LNCAP (cell line): ENCODE data around the gene IP6K3.

Experiments
- TF ChIP-seq, protein P1 (sequence below): fragments of 450-650 bp; IDR thresholded peaks from 2 replicates; pipeline ENCODE4 v1.5.1; 2017; ENCODE audit warnings: mild to moderate bottlenecking

IP6K3 gene

DNA sequence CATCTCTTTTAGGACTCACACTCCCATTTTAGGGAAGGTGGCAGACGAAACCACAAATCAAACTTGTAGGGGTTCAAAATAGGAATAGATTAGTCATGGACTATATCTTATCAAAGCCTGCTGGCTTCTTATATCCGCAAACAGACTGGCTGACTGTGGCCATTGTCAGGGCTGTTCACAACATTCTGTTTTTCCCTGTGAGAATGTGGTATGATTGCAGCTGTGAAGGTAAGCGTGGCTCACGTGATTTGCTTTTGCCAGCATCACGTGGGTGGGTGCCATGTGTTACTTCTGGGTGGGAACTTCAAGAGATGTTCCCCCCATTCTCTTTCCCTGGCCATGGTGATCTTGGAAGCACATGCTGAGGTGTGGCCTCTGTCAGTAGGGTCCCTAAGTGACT, 5.9 kb downstream of the IP6K3 start:
- TF ChIP-seq, protein P1, sequence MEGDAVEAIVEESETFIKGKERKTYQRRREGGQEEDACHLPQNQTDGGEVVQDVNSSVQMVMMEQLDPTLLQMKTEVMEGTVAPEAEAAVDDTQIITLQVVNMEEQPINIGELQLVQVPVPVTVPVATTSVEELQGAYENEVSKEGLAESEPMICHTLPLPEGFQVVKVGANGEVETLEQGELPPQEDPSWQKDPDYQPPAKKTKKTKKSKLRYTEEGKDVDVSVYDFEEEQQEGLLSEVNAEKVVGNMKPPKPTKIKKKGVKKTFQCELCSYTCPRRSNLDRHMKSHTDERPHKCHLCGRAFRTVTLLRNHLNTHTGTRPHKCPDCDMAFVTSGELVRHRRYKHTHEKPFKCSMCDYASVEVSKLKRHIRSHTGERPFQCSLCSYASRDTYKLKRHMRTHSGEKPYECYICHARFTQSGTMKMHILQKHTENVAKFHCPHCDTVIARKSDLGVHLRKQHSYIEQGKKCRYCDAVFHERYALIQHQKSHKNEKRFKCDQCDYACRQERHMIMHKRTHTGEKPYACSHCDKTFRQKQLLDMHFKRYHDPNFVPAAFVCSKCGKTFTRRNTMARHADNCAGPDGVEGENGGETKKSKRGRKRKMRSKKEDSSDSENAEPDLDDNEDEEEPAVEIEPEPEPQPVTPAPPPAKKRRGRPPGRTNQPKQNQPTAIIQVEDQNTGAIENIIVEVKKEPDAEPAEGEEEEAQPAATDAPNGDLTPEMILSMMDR = no peak

DNA sequence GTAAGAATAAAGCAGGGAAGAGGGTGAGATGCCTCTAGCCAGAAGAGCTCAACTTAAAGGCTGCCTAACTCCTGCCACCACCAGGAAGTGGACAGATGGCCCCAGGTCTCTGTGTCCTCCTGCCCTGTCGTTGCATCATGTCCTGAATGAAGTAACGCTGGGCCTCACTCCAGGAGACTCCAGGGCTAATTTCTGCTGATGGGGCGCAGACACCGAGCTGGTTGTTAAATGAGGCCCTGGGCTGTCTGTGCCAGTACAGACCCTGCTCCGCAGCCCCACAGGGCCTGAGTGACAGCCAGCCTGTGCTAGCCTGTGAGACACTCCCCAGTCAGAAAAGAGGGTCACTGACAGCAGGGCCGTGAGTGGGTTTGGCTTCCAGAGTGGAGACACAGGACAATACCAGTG, 6.5 kb downstream of the IP6K3 start:
- TF ChIP-seq, protein P1 = no peak

DNA sequence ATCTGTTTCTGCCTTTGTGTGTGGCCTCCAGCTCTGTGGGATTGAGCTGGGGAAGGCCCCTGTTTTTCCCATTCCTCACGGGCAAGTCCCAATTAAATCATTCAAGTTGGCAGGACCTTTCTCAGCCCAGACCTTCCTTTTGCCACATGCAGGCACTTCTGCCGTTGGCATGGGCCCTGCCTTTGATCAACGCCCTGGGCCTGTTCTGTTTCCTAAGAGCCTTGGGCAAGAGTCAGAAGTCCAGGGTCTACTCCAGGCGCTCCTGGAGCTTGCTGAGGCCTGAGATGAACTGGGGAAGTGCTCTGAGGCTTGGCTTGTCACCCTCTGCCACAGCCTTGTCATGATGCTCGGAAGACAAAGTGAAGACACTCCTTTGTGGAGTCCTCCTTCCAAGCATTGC, 7.1 kb downstream of the IP6K3 start:
- TF ChIP-seq, protein P1 = no peak

DNA sequence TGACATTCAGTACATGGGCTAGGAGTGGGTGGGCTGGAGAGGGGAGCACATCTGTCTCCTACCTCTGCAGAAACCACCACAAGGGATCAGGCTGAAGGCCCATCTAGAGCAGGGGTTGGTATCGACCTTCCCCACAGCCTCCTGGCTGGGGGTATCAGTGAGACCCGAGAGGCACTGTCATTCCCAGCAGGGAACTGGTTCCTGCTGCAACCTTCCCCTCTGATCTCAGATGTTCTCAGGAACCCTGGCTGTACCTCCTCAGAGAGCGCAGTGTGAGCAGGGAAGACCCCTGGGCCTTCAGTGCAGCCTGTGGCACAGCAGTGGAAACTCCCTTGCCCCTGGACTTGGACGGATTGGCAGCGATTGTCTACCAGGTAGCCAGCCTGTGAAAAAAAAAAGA, 7.8 kb downstream of the IP6K3 start:
- TF ChIP-seq, protein P1 = no peak

DNA sequence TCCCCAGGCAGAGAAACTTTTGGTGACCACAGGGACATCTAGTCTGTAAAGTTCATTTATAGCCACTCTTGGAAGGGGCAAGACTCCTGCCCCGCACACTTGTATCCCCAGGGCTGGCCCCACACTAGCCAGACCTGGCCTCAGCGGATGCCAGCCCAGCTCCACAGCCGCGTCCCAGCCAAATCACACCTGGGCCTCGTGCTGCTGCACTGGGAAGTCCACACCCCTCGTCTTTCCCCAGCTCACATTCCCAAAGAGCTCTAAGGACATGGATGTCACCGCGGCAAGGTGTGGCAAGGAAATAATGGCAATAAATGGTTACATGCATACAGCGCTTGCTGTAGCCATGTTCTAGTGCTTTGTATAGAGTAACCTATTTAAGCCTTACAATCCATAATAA, 8.6 kb downstream of the IP6K3 start:
- TF ChIP-seq, protein P1 = no peak

DNA sequence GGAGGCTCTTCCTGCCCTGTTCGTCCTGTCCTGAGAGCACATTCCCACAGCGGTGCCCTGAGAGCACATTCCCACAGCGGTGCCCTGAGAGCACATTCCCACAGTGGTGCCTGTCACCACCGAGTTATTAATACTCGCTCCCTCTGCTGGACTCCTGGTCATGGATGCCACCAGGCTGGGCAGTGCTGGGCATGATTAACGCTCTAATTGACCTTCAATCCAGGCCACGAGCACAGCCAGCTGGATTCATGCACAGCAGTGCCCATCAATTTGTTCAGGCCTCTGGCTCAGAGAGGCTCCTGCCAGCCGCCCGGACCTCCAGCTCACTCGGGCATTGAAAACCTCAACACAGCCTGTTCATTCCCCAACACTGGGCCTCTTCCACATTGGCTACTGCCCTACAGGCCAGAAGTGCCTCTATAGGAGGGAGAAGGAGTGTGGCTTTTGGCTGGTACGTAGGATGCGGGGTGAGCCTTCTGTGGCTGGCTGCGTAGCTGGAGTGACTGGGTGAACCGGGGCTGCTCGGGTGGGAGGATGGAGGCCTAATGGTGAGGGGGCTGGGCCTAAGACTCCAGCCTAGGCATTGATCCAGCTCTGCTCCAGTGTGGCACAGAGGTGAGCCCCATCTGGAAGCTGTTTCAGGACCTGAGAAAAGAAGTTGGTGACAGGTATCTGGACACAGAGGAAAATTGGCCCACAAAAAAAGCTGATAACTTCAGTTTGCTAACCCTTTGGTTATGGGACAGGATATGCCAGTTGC, 9.3 kb downstream of the IP6K3 start:
- TF ChIP-seq, protein P1 = no peak

DNA sequence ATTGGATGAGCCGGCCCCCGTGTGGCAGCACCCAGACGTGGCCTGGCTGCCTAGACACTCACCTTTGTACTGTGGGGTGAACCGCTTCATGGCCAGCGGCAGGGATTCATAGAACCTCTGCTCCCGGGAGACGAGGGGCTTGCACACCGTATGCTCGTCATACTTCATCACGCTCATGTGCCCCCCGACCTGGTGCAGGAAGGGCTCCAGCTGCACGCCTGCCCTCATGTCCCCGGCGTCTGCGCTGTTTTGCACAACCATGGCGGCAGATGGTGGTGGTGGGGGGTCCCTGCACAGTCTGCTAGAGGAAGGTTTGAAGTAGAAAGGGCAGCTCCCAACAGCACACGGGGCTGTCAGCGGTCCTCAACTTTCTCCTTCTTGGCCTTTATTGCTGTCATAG, 11.5 kb downstream of the IP6K3 start:
- TF ChIP-seq, protein P1 = no peak

DNA sequence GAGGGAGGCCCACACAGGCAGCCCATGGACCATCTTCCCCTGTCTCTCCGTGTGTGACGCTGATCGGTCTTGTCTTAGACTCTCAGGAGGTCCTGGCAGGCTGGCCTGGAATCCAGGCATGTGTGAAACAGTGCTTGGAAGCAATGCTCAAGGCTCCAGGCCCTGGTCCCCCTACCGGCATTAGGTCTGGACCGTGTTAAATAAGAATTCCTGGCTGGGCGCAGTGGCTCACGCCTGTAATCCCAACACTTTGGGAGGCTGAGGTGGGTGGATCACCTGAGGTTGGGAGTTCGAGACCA, 13.0 kb downstream of the IP6K3 start:
- TF ChIP-seq, protein P1 = no peak
